Glutamatergic neuron (in vitro differentiated cells): ENCODE data around the gene DMRTA2. TPM values are rescaled to one million over a fixed set of nuclear protein-coding genes. Genes with fewer than 3 reads are reported as not detected.
A peak's percentile ranks its signal among the peaks of the same experiment; 100 is the strongest.

Experiments
- DNase-seq: peaks from one replicate; pipeline ENCODE4 v3.0.0; 2022
- H3K27ac Mint-ChIP-seq: one replicate; pipeline ENCODE4 v1.8.0; 2020; ENCODE audit warnings: mild to moderate bottlenecking, mixed read lengths, inconsistent platforms; ENCODE audit not compliant: unreplicated experiment
- H3K27me3 Mint-ChIP-seq: one replicate; pipeline ENCODE4 v1.8.0; 2020; ENCODE audit warnings: mild to moderate bottlenecking, moderate library complexity, mixed read lengths, inconsistent platforms; ENCODE audit not compliant: unreplicated experiment
- H3K36me3 Mint-ChIP-seq: one replicate; pipeline ENCODE4 v1.8.0; 2020; ENCODE audit warnings: mild to moderate bottlenecking, mixed read lengths, inconsistent platforms; ENCODE audit not compliant: unreplicated experiment
- H3K4me1 Mint-ChIP-seq: one replicate; pipeline ENCODE4 v1.8.0; 2020; ENCODE audit warnings: mild to moderate bottlenecking, low read depth, mixed read lengths, inconsistent platforms; ENCODE audit not compliant: unreplicated experiment
- H3K4me3 Mint-ChIP-seq: one replicate; pipeline ENCODE4 v1.8.0; 2020; ENCODE audit warnings: mild to moderate bottlenecking, mixed read lengths, inconsistent platforms; ENCODE audit not compliant: unreplicated experiment
- H3K9me3 Mint-ChIP-seq: one replicate; pipeline ENCODE4 v1.8.0; 2020; ENCODE audit warnings: mild to moderate bottlenecking, moderate library complexity, mixed read lengths, inconsistent platforms; ENCODE audit not compliant: unreplicated experiment
- total RNA-seq: library from RNA; stranded (reverse); fragmentation: NEBNext Ultra II Directional; extraction: Animal tissue kit (Norgen Biotek cat#: 25700); gene quantifications from one replicate; pipeline ENCODE4 v1.2.1, GENCODE V29; 2021; ENCODE audit not compliant: unreplicated experiment
- TF ChIP-seq, protein P1 (sequence below): fragments of 200-600 bp; sonication (generic); IDR thresholded peaks from one replicate; pipeline ENCODE4 v1.5.0; 2021; ENCODE audit not compliant: partially characterized antibody, unreplicated experiment

The DMRTA2 gene
- total RNA-seq, 1 donor from 2014 or later, result 0.42 TPM

DNA sequence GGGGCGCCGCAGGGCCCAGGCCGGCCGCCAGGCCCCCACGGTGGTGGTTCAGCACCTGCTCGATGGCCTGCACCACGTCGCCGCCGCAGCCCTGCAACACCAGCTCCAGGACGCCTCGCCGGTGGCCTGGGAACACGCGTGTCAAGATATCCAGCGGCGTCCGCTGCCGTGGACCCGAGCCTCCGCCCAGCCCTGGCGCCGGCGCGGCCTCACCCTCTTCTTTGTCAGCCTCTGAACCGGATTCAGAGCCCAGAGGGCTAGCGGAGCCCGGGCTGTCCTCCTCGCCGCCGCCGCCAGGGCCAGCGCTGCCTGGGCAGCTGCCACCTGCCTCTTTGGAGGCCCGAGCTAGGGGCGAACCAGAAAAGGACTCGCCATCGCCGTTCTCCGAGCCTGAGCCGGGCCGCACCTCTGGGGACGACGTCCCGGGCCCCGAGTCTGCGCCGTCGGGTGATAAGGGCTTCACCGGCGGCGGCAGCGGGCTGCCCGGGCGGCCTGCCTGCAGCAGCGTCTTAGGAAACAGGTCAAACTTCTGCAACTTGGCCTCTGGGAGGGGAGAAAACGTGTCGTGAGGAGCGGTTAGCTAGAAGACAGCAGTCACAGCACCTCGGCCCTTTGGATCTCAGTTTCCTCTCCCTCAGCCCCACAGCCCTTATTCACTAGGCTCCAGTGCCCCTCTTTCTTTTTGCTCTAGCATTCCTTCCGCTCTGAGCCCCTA lies 3.9 kb downstream of the DMRTA2 start:
- peak; percentile 77 for DNase-seq
- H3K27ac Mint-ChIP-seq, result peak overlapping the region; percentile 5
- H3K4me1 Mint-ChIP-seq, result peaks cover 12% of the 10 kb centered on the region

GRCh38 chr1:50418600-50419109 lies 4.6 kb downstream of the DMRTA2 start:
- H3K9me3 Mint-ChIP-seq, result peaks cover 15% of the 10 kb centered on the region
- peak; percentile 42 for DNase-seq
- peaks cover 48% of the 10 kb centered on the region for H3K27me3 Mint-ChIP-seq
- H3K4me1 Mint-ChIP-seq, result peaks cover 12% of the 10 kb centered on the region
- peak overlapping the region; percentile 68 for H3K4me3 Mint-ChIP-seq
- peaks cover 16% of the 10 kb centered on the region for H3K36me3 Mint-ChIP-seq
- TF ChIP-seq, protein P1, sequence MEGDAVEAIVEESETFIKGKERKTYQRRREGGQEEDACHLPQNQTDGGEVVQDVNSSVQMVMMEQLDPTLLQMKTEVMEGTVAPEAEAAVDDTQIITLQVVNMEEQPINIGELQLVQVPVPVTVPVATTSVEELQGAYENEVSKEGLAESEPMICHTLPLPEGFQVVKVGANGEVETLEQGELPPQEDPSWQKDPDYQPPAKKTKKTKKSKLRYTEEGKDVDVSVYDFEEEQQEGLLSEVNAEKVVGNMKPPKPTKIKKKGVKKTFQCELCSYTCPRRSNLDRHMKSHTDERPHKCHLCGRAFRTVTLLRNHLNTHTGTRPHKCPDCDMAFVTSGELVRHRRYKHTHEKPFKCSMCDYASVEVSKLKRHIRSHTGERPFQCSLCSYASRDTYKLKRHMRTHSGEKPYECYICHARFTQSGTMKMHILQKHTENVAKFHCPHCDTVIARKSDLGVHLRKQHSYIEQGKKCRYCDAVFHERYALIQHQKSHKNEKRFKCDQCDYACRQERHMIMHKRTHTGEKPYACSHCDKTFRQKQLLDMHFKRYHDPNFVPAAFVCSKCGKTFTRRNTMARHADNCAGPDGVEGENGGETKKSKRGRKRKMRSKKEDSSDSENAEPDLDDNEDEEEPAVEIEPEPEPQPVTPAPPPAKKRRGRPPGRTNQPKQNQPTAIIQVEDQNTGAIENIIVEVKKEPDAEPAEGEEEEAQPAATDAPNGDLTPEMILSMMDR, result no peak
- no peak overlapping the region for H3K27ac Mint-ChIP-seq

More for the DNA sequence above, 3.9 kb downstream of the DMRTA2 start:
- Mint-ChIP-seq H3K27me3 (peaks cover 50% of the 10 kb centered on the region), H3K36me3 (peaks cover 10% of the 10 kb centered on the region), H3K4me3 (peak overlapping the region; percentile 39), H3K9me3 (peaks cover 18% of the 10 kb centered on the region)
- TF ChIP-seq, protein P1, result peak; percentile 61

GRCh38 chr1:50417946-50418599 lies 5.2 kb downstream of the DMRTA2 start:
- H3K36me3 Mint-ChIP-seq, result peaks cover 16% of the 10 kb centered on the region
- H3K9me3 Mint-ChIP-seq, result peaks cover 15% of the 10 kb centered on the region
- peaks cover 10% of the 10 kb centered on the region for H3K4me1 Mint-ChIP-seq
- DNase-seq, result no peak
- H3K27me3 Mint-ChIP-seq, result peaks cover 49% of the 10 kb centered on the region
- no peak overlapping the region for H3K27ac Mint-ChIP-seq
- TF ChIP-seq, protein P1, result no peak
- H3K4me3 Mint-ChIP-seq, result peak overlapping the region; percentile 38

GRCh38 chr1:50417507-50417906 lies 5.7 kb downstream of the DMRTA2 start:
- Mint-ChIP-seq H3K27me3 (peaks cover 48% of the 10 kb centered on the region), H3K4me3 (peak overlapping the region; percentile 27), H3K4me1 (peaks cover 7% of the 10 kb centered on the region), H3K27ac (no peak overlapping the region), H3K9me3 (peaks cover 15% of the 10 kb centered on the region), H3K36me3 (peaks cover 16% of the 10 kb centered on the region)
- DNase-seq, result peak; percentile 26
- TF ChIP-seq, protein P1, result no peak
